HG03135 (cell line): ENCODE data around the gene WNT7B.

Source experiments
- ATAC-seq: cut with Tn5 transposase; IDR thresholded peaks from one replicate; pipeline ENCODE4 v1.9.1; 2021; ENCODE audit warnings: mild to moderate bottlenecking, moderate library complexity; ENCODE audit not compliant: unreplicated experiment

The WNT7B gene

GRCh38 chr22:45914309-45914708 is 62.7 kb downstream of the WNT7B start:
- no peak for ATAC-seq

- ATAC-seq, result no peak
Observed at GRCh38 chr22:45912910-45913309, 64.1 kb downstream of the WNT7B start.

GRCh38 chr22:45911601-45912271 is 65.2 kb downstream of the WNT7B start:
- ATAC-seq, result no peak

- no peak for ATAC-seq
Observed at GRCh38 chr22:45910928-45911467, 66.0 kb downstream of the WNT7B start.

GRCh38 chr22:45908961-45909360 is 68.0 kb downstream of the WNT7B start:
- no peak for ATAC-seq

- ATAC-seq, result no peak
Observed at GRCh38 chr22:45907996-45908395, 69.0 kb downstream of the WNT7B start.

- no peak for ATAC-seq
Observed at GRCh38 chr22:45907378-45907777, 69.6 kb downstream of the WNT7B start.

DNA sequence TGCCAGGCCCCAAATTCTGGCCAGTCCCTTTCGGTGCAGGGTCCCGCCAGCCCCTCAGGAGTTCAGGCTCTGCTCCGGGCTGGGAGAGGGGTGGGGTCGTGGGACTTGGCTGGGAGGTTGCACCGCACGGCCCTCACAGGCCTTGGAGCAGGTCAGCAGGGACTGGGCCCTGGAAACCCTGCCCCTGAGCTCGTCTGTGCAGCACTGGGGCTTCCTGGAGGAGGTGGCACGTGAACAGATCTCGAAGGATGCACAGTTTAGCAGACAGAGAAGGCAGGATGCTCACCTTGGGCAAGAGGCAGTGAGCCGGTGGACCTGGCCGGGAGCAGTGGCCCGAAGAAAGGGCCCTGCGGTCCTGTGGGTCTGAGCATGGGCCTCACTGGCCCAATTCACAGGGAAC is 70.0 kb downstream of the WNT7B start:
- no peak for ATAC-seq

- ATAC-seq, result no peak
Observed at GRCh38 chr22:45905924-45906865, 70.8 kb downstream of the WNT7B start.

- ATAC-seq, result no peak
Observed at GRCh38 chr22:45905326-45905923, 71.5 kb downstream of the WNT7B start.

GRCh38 chr22:45904236-45904635 is 72.7 kb downstream of the WNT7B start:
- ATAC-seq, result no peak

DNA sequence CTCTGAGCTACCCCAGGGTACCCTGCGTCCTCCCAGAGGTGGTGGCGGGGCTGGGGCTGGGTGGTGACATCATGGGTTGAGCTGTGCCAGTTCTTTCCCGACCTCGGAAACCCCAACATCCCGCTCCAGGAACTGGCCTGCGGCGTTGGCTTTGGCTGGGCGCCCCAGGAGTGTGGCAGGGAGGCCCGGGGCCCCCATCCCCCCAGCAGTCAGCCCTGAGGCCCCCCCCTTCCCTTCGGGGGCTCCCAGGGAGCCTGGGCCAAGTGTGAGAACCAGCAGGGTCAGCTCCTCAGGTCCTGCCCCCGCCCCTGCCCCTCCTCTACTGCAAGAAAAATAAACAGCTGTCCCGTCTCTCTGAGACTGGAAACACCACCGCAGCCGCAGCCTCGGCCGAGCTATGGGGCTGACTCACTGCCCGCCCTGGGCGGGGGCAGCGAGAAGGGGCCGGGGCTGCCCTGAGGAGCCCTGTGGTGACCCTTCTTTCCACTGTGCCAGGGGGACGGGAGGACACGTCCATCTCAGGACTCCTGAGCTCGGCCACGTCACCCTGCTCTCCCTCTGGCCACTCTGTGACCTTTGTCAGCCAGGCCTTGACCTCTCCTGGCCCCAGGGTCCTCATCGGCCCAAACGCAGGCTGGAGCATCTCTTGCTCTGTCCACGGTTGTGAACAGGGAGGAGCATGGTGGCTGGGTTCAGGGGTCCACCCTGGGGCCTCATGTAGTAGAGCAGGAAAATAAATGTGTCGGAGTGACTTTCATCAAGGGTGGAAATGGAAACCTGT is 73.4 kb downstream of the WNT7B start:
- ATAC-seq, result no peak

DNA sequence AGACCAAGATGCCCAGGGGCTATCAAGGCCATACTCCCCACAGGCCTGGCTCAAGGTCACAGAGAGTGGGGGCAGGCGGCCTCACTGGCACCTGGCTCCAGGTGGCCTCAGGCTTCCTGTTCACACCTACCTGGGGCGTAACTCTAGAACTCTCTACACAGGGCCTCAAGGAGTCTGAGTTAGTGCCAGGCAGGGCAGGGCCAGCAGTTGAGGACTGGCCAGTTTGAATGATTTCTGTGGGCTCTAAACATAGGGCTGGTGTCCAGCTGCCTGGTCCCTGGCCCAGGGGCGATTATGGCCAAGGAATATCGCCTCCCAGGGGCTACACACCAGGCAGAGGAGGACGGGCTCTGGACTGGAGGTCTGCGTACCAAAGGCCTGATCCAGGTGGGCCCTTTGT is 79.2 kb downstream of the WNT7B start:
- no peak for ATAC-seq

DNA sequence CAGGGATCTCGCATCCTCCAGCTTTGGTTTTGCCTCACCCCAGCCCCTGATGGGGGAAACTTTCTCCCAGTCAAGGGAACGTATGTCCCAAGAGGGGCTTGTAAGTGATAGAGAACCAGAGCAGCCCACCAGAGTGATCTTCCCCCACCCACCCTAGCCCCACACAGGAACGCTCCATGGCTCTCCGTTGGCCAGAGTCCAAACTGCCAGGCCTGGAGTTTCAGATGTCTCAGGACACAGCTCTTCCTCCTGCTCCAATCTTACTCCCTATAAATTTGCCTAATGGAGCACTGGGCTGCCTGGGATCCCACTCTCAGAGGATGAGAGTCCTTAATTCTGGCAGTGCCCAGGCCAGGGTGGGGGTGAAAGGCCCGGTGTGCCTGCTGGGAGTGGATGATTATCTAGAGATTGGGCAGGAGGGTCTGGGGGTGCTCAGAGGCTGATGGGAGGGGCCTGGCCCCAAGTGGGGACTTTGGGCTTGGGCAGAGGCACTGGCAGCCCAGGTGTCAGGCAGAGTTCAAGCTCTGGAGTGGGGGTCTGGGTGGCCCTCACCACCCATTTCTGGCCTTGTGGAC is 79.9 kb downstream of the WNT7B start:
- no peak for ATAC-seq

DNA sequence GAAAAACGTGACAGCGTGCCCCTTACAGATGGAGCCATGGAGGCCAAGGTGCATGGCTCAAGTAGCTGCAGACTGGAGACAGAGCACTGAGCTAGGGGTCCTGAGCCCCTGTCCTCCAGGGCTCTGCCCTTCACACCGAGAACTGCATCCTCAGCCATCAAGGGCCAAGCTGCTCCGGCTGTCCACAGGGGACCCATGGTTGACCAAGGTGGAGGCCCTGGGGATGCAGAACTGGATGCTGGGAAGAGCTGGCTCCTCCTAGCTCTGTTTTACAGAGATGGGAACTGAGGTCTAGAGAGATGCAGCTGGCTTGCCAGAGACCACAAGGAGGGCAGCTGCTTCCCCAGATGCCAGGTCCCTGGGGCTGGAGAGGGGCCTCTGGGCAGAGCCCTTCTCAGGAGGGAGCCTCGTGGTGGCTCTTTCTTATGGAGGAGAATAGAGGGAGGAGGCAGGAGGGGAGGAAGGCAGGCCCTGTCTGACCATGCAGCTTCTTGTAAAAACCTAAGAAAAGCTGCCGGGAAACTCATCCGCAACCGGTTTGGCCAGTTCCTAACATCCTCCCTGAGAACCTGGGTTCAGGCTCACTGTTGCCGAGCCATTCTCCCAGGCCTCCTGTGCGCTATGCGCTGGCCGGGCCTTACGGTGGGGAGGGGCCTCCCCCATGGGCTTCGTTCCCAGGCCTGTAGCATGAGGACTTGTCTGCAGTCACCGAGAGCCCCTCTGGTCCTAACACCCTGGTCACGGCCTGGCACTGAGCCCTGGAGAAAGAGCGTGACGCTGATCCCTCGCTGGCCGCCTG is 80.6 kb downstream of the WNT7B start:
- no peak for ATAC-seq

DNA sequence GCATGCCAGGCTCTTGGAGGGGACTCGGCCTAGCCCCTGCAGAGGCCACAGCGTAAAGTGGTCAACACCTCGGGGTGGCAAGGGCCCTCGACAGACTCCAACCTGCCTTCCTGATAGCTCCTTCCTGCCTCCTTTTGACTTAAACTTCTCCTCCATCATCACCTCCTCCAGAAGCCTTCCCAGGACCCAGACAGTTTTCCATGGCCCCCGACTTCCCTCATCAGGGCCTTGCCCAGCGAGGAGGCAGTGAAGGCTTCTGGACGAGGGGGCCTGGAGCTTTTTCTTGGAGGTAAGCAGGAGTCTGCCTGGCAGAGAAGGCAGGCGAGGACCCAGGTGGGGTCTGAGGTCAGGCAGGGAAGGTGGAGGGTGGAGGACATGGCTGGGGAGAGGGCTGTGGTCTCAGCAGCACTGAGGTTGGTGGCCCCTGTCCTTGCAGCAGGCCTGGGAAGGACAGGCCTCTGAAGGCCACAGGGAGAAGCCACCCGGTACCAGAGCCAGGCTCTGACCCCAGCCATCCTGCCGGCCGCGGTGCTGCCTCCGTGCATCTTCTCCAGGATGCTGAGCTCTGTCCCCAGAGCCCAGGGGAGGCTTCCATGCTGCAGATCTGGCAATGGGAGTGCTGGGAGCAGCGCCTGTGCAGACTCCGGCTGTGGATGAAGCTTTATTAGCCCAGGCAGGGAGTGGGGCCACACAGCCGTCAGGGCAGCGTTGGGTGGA is 81.4 kb downstream of the WNT7B start:
- no peak for ATAC-seq

DNA sequence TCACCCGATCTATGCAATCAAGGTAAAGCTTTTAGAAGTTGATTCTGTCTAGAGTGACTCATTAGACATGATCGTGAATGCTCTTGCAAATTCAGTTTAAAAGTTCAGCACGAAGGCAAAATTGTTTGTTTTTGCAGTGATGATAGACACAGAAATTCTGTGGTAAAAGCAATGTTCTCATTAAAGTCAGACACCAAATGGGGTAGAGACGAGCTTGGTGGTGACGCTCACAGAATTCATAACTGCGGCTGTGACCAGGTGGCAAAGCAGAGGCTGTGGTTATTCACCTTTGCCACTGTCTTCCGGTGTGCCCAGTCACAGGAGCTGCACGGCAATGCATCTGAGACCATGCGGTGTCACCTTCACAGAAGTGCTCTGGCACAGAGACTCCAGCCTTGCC is 83.4 kb downstream of the WNT7B start:
- ATAC-seq, result no peak

- ATAC-seq, result no peak
Observed at GRCh38 chr22:45892681-45893461, 84.1 kb downstream of the WNT7B start.
